HG02885 (cell line): ENCODE measurements around the gene ATP5F1C.

Experiments
- ATAC-seq: cut with Tn5 transposase; IDR thresholded peaks from one replicate; pipeline ENCODE4 v1.9.1; 2021; ENCODE audit warnings: mild to moderate bottlenecking; ENCODE audit not compliant: unreplicated experiment, poor library complexity

The ATP5F1C gene

DNA sequence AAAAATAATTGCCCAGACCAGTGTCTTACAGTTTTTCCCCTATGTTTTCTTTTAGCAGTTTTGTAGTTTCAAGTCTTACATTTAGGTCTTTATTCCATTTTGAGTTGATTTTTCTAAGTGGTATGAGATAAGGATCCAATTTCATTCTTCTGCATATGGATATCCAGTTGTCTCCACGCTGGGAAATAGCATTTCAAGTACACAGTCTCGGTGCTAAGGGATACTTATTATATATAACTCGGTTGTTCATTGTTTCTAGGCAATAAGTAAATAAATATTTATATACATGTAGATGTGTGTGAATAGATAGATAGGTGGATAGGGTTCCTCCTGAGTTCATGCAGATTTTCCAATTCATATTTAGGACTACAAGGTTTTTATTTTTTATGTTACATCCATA lies 46.3 kb downstream of the ATP5F1C start:
- ATAC-seq, result no peak

- ATAC-seq, result no peak
These were observed 48.6 kb downstream of the ATP5F1C start for GRCh38 chr10:7836571-7836970.

GRCh38 chr10:7846591-7846990 lies 58.6 kb downstream of the ATP5F1C start:
- ATAC-seq, result no peak

- ATAC-seq, result no peak
These were observed 65.4 kb downstream of the ATP5F1C start for GRCh38 chr10:7853226-7853842.

DNA sequence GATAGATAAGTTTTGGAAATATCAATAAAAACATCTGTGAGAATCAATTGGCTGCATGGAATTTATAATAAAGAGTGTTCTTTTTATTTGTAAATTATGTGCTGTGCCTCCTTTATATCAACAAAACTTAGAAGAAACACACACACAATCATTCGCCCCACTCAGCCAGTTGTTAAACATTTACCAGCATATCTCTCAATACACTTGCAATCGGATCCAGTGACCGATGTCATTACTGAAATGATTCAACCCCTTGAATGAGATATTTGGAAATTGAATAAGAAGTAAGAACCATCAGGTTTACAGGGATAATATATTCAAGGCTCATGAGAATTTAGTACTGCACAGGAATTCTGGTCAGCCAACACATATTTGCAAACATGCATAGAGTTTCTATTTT lies 65.9 kb downstream of the ATP5F1C start:
- no peak for ATAC-seq

DNA sequence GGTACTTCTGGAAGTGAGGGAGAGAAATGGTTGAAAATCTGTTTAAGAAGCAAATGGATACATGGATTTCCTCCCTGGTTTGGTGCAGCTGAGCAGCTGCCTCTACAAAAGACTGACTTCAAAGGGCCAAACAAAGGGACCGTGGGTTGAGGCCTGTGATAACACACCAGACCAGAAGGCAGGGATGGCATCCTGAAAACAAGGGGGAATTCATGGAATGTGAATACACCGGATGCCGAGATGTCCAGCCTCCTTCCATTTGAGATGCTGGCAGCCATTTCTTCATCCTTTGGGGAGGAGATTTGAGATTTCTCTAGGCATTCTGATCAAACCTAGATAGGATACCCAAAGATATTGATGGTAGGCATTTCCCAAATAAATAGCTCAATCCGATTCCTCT lies 67.2 kb downstream of the ATP5F1C start:
- no peak for ATAC-seq

DNA sequence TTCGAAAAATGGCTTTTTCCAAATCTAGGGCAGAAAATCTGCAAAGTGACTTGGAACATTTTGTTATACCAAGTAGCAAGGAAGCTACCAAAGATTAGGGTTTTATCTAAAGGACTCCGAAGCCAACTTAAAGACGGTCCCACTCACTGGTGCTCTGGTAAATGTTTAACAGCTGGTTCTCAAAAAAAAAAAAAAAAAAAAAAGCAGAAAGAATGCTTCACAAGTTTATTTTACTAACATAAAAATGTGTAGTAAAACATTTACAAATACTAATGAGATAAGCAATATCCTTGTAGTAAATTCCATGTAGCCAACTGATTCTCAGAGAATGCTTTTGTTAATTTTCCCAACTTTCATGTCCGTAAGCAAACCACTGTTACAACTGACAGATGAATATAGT lies 68.7 kb downstream of the ATP5F1C start:
- ATAC-seq, result no peak

DNA sequence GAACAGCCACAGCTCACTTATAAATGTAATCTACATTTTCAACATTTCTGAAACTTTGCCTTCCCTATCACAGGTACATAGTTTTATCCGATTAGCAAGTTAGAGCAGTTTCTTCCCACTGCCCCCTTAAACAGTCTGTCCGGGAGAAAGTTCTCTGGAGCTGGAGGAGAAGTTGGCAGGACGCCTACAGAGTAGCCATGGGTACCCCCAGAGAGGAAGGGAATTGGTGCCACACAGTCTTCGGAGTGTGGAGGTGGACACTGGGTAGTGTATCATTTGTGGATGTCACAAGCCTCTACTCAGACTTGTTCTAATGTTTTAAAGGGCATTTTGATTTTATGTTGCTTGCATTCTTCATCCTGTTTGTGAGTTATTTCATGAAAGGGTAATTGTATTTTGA lies 69.3 kb downstream of the ATP5F1C start:
- no peak for ATAC-seq
